IPS DF 6.9 (cell line): ENCODE results near the gene GREM2.

ENCODE experiments used
- DNase-seq: peaks from one replicate; pipeline ENCODE4 v3.0.0-alpha.2; 2013; ENCODE audit warnings: low read depth, low spot score
- H3K27ac ChIP-seq: one replicate; pipeline ENCODE4 v1.5.1; 2013; ENCODE audit warnings: low read length, control low read depth
- H3K27me3 ChIP-seq: 2 replicates; pipeline ENCODE4 v1.6.1; 2013; ENCODE audit warnings: mild to moderate bottlenecking, low read length; ENCODE audit not compliant: control insufficient read depth, insufficient read depth
- H3K36me3 ChIP-seq: 2 replicates; pipeline ENCODE4 v1.6.1; 2013; ENCODE audit warnings: low read length; ENCODE audit not compliant: control insufficient read depth, insufficient read depth
- H3K4me1 ChIP-seq: 2 replicates; pipeline ENCODE4 v1.6.1; 2013; ENCODE audit warnings: low read length; ENCODE audit not compliant: control insufficient read depth, insufficient read depth
- H3K4me3 ChIP-seq: 2 replicates; pipeline ENCODE4 v1.5.1; 2013; ENCODE audit warnings: mild to moderate bottlenecking, low read length
- H3K9me3 ChIP-seq: 2 replicates; pipeline ENCODE4 v1.6.1; 2013; ENCODE audit warnings: low read length, inconsistent platforms; ENCODE audit not compliant: control insufficient read depth, insufficient read depth
- WGBS: extraction: QIAGEN DNeasy Blood & Tissue Kit; methylation state at CpG from one replicate; pipeline ENCODE4 v1.1.7; 2013; ENCODE audit warnings: mixed read lengths, missing lambda C conversion rate; ENCODE audit not compliant: insufficient read length, insufficient coverage; 5-methylcytosine and 5-hydroxymethylcytosine counted together

GREM2 gene

GRCh38 chr1:240562779-240563178 lies 49.2 kb downstream of the GREM2 start:
- Histone ChIP-seq H3K36me3 (no peaks in the 10 kb centered on the region; the same call in 1 of the 2 replicates), H3K9me3 (no peaks in the 10 kb centered on the region), H3K4me3 (no peak overlapping the region), H3K4me1 (no peaks in the 10 kb centered on the region; the same call in 1 of the 2 replicates), H3K27ac (no peak overlapping the region), H3K27me3 (no peaks in the 10 kb centered on the region)
- WGBS: 99% methylated on average over 3 of the region's 3 CpGs
- no peak for DNase-seq

GRCh38 chr1:240562111-240562590 lies 49.8 kb downstream of the GREM2 start:
- Histone ChIP-seq H3K4me1 (no peaks in the 10 kb centered on the region; the same call in 1 of the 2 replicates), H3K27ac (no peak overlapping the region), H3K36me3 (no peaks in the 10 kb centered on the region; the same call in 1 of the 2 replicates), H3K4me3 (no peak overlapping the region), H3K27me3 (no peaks in the 10 kb centered on the region), H3K9me3 (no peaks in the 10 kb centered on the region)
- DNase-seq: no peak
- WGBS: no CpG with 5 or more reads among the region's 7 CpGs

- no CpG with 5 or more reads among the region's 5 CpGs for WGBS
- DNase-seq: no peak
- no peaks in the 10 kb centered on the region for H3K27me3 ChIP-seq
- no peak overlapping the region for H3K4me3 ChIP-seq
- H3K4me1 ChIP-seq: no peaks in the 10 kb centered on the region; the same call in 1 of the 2 replicates
- H3K36me3 ChIP-seq: no peaks in the 10 kb centered on the region; the same call in 1 of the 2 replicates
- no peaks in the 10 kb centered on the region for H3K9me3 ChIP-seq
- no peak overlapping the region for H3K27ac ChIP-seq
Observed at GRCh38 chr1:240559781-240560180, 52.2 kb downstream of the GREM2 start.

GRCh38 chr1:240555524-240555923 lies 56.4 kb downstream of the GREM2 start:
- WGBS: no CpG with 5 or more reads among the region's 2 CpGs
- H3K4me1 ChIP-seq: no peaks in the 10 kb centered on the region
- no peak overlapping the region for H3K27ac ChIP-seq
- H3K36me3 ChIP-seq: no peaks in the 10 kb centered on the region
- H3K4me3 ChIP-seq: no peak overlapping the region
- DNase-seq: no peak
- no peaks in the 10 kb centered on the region for H3K9me3 ChIP-seq
- no peaks in the 10 kb centered on the region for H3K27me3 ChIP-seq

GRCh38 chr1:240553351-240553750 lies 58.6 kb downstream of the GREM2 start:
- DNase-seq: no peak
- no peak overlapping the region for H3K27ac ChIP-seq
- no peaks in the 10 kb centered on the region for H3K27me3 ChIP-seq
- H3K36me3 ChIP-seq: no peaks in the 10 kb centered on the region
- H3K9me3 ChIP-seq: no peaks in the 10 kb centered on the region
- no peaks in the 10 kb centered on the region for H3K4me1 ChIP-seq
- H3K4me3 ChIP-seq: no peak overlapping the region
- no CpG with 5 or more reads among the region's 2 CpGs for WGBS

- no peak for DNase-seq
- Histone ChIP-seq H3K9me3 (no peaks in the 10 kb centered on the region), H3K27me3 (no peaks in the 10 kb centered on the region), H3K27ac (no peak overlapping the region), H3K4me1 (0 out of 2 replicates have a peak, but pooled peaks cover 1% of the 10 kb centered on the region), H3K36me3 (no peaks in the 10 kb centered on the region), H3K4me3 (no peak overlapping the region)
- no CpG with 5 or more reads among the region's 3 CpGs for WGBS
Observed at GRCh38 chr1:240539769-240540414, 72.1 kb downstream of the GREM2 start.

GRCh38 chr1:240538776-240539430 lies 73.1 kb downstream of the GREM2 start:
- WGBS: no CpG with 5 or more reads among the region's 3 CpGs

GRCh38 chr1:240533154-240533780 lies 78.7 kb downstream of the GREM2 start:
- Histone ChIP-seq H3K4me3 (no peak overlapping the region), H3K4me1 (no peaks in the 10 kb centered on the region), H3K9me3 (no peaks in the 10 kb centered on the region), H3K27me3 (no peaks in the 10 kb centered on the region), H3K27ac (no peak overlapping the region), H3K36me3 (no peaks in the 10 kb centered on the region)
- no CpG with 5 or more reads among the region's 2 CpGs for WGBS
- no peak for DNase-seq

More at GRCh38 chr1:240538776-240539430, 73.1 kb downstream of the GREM2 start:
- no peak overlapping the region for H3K4me3 ChIP-seq
- no peak for DNase-seq
- no peak overlapping the region for H3K27ac ChIP-seq
- H3K36me3 ChIP-seq: no peaks in the 10 kb centered on the region
- H3K9me3 ChIP-seq: no peaks in the 10 kb centered on the region
- H3K4me1 ChIP-seq: 0 out of 2 replicates have a peak, but pooled peaks cover 1% of the 10 kb centered on the region
- no peaks in the 10 kb centered on the region for H3K27me3 ChIP-seq

- no CpG with 5 or more reads among the region's 9 CpGs for WGBS
- no peak overlapping the region for H3K4me3 ChIP-seq
- no peaks in the 10 kb centered on the region for H3K36me3 ChIP-seq
- DNase-seq: no peak
- no peak overlapping the region for H3K27ac ChIP-seq
- no peaks in the 10 kb centered on the region for H3K27me3 ChIP-seq
- H3K4me1 ChIP-seq: no peaks in the 10 kb centered on the region
- H3K9me3 ChIP-seq: no peaks in the 10 kb centered on the region
Observed at GRCh38 chr1:240528591-240528990, 83.4 kb downstream of the GREM2 start.

- no CpG with 5 or more reads among the region's 1 CpG for WGBS
- no peaks in the 10 kb centered on the region for H3K27me3 ChIP-seq
- DNase-seq: no peak
Observed at GRCh38 chr1:240527086-240527485, 84.9 kb downstream of the GREM2 start.

More at GRCh38 chr1:240527086-240527485, 84.9 kb downstream of the GREM2 start:
- Histone ChIP-seq H3K36me3 (no peaks in the 10 kb centered on the region), H3K4me1 (no peaks in the 10 kb centered on the region), H3K27ac (no peak overlapping the region), H3K9me3 (no peaks in the 10 kb centered on the region), H3K4me3 (no peak overlapping the region)
